GM19351 (cell line): ENCODE measurements around the gene MYO5B.

Source experiments
- ATAC-seq: cut with Tn5 transposase; IDR thresholded peaks from one replicate; pipeline ENCODE4 v1.9.1; 2021; ENCODE audit warnings: mild to moderate bottlenecking, moderate library complexity; ENCODE audit not compliant: unreplicated experiment

Gene MYO5B

DNA sequence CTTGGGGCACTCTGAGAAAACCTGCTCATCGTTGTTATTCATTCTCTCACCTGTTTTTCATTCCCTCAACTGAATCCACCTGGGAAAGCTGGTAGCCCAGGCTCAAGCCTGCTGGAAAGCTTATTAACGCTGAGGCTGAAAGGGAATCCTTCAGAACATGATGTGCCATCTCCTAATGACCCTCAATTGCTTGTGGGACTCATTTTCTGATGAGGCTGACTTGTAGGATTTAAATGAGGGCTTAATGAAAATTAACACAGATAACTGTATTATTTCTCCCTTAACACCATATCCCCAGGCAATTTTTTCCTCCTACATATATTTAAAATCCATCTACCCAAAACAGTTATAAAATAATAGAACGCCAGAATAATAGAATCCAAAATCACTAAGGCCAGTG lies 218.9 kb downstream of the MYO5B start:
- ATAC-seq, result no peak

DNA sequence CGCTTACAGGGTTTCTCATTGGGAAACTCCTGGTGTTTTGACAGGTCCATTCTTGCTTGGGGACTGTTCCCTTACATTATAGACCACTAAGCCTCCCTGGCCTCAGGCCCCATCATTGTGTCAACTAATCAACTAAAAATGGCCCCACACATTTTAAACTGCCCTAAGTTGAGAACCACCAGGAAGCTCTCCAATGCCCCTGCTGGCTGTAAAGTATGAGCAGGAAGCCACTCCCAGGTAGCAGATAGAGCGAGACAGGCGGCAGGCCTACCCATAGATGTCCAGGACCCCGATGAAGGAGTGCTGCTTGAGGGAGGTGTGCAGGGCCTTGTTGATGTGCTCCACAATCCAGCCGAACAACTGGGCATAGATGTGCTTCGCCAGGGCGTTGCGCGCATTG lies 220.9 kb downstream of the MYO5B start:
- no peak for ATAC-seq

DNA sequence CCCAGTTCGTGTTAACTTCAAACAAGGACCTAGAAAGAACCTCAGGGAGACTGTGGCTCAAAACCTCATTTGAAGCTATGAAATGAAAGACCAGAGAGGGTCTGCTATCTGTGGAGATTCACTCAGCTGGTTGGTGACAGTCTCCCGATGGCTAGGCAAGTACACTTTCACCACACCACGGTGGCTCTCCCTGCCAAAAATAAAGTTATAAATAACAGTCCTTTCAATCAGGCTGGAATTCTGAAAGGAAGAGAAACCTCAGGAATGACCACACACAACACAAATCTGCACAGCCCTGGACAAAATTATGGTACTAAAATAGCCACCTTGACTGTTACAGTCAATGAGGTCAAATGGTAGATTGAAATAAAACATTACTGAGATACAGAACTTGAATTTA lies 221.4 kb downstream of the MYO5B start:
- ATAC-seq, result no peak

- no peak for ATAC-seq
These were observed 222.4 kb downstream of the MYO5B start for GRCh38 chr18:49972535-49972934.

DNA sequence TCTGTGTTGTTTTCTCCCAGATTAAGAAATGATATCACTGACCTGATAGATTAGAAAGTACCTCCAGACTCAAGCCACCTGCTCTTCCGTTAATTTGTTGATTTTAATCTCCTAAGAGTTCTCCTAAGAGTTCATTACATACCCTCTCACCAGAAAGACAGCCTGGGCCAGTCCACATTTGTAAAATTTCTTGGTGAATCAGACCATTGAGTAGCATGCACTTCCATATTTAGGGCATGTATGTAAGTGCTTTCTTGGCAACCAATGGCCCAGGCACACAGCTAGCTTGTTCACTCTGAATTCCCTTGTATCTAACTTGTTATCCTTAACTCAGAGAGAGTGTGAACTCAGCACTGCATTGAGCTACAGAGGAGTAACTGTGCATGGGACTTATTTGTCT lies 223.5 kb downstream of the MYO5B start:
- ATAC-seq, result no peak

DNA sequence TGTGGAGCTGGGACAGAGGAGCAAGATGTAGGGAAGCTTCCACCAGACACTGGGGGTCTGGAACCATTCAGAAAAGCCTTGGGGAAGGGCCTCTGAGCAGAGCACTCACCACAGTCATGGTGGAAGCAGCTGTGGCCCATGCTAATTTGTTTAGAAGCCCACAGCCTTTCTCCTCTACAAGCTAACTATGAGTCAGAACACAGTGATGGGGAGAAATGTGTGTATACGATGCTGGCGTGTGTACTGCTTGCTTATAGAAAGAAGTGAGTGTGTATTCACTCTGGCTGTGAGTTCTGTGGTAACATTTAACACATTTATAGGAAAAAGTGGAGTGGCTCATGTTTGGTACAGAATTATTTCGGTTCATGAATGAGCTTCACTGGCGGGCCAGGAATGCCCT lies 224.6 kb downstream of the MYO5B start:
- ATAC-seq, result no peak

DNA sequence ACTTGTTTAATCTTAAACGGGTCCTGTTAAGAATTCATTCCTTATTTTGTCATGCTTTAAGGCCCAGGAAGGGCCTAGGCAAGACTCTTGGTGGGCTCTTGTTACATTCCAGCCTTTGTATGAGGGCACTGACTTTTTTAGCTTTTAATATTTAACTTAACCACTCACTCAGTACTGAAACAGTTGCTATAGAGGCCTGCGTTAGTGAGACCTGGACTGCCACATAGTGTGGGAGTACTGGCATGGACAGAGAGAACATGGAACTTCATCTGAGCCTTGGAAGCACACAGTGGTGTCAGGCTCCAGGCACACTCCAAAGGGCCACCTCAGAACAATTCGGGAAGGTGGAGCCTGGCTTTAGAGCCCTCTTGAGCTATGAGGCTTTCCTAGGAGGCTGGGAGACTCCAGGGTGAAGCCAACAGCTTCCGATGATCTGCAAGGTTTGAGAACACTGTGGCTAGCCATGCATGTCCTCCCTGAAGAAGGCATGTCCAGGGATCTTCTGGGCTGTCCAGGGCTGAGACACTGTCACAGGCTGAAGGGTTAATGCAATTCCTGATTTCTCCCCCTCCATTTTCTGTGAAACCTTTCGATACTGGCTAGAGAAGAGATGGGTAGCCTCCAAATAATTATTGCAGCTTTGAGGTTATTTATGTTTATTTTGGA lies 226.2 kb downstream of the MYO5B start:
- ATAC-seq, result no peak

DNA sequence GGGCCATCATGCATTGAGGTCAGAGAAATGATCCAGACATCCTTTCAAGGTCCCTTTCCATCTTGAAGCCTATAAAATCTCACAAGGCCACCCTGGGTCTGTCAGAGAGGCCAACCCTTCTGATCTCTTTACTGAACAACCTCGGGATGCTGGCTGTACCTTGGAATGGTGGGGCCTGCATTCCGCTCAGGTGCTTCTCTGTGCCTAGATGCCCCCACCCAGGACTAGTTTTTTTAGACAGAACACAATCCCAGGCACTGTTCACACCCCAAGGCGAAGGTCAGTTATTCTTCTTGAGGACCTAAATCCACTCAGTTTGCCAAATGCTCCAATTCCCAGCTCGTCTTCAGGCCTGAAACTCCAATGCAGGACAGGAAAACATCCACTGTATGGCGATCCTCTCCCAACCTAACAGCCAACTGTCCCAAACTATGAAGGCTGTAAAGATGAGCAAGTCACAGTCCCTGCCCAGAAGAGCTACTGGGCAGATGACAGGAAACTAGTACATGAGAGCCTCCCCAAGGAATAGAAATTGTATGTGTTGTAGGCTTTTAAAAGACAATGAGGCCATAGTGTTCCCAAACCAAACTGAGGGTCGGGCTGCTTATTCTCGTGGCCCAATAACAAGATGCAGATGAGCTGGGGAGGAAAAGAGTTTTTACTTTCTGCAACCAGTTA lies 227.2 kb downstream of the MYO5B start:
- no peak for ATAC-seq

DNA sequence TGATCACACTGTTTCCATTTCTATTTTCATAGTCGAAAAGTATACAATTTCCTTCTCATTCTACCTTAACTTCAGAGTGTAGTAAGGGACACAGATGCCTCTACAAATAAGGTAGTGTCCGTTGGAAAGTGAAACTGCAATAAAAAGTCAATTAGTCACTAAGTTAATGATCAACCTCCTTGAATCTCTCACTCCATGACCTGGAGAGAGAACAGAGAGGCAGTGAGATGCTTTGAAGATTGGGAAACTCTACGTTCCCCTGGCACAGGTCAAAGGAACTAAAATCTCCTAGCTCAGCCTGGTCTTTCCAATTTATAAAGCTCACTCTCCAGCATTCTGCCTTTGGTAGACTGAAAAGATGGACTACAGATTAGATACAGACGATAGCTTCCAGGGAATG lies 227.8 kb downstream of the MYO5B start:
- ATAC-seq, result peak; percentile 54

- ATAC-seq, result no peak
These were observed 228.9 kb downstream of the MYO5B start for GRCh38 chr18:49966090-49966489.

GRCh38 chr18:49963217-49963616 lies 231.7 kb downstream of the MYO5B start:
- no peak for ATAC-seq

DNA sequence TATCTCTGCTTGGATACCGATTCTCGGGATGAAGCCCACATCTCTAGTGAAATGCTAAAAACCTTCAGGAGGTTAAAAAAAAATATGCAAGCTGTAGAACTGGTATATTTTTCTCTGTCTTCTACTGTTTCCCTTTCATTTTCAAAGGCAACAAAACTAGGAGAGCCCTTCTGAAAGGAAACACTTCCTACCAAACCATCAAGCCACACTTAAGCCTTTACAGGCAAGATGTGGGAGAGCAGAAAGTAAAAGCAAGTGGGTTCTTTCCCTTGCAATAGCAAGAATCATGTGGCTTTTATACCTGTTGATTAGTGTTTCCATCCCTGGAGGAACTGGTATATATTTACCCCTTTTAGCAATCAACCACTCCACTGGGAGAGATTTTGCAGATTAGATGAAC lies 233.7 kb downstream of the MYO5B start:
- ATAC-seq, result no peak

- no peak for ATAC-seq
These were observed 234.6 kb downstream of the MYO5B start for GRCh38 chr18:49960376-49960775.

DNA sequence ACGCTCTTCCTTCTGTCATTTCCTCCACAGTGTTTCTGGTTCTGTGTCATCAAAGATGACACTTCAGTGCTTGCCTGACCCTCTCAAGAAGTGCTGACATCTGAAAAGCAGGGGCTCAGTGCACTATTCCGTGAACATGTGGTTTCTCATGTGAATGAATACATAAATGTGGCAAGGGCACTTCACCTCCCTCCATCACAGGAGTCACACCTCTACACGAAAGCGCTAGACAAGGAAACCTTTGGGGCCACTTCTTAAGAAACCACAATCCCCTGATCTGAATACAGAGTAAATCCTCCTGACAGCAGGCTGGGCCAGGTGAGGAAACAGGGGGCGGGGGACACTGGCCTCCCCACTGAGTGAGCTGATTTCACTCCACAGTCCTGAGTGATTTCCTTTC lies 235.8 kb downstream of the MYO5B start:
- peak; percentile 66 for ATAC-seq

- ATAC-seq, result no peak
These were observed 239.7 kb downstream of the MYO5B start for GRCh38 chr18:49955263-49955662.

GRCh38 chr18:49953391-49953790 lies 241.6 kb downstream of the MYO5B start:
- ATAC-seq, result no peak

GRCh38 chr18:49949951-49950395 lies 245.0 kb downstream of the MYO5B start:
- peak; percentile 59 for ATAC-seq

- ATAC-seq, result no peak
These were observed 246.0 kb downstream of the MYO5B start for GRCh38 chr18:49948975-49949374.

DNA sequence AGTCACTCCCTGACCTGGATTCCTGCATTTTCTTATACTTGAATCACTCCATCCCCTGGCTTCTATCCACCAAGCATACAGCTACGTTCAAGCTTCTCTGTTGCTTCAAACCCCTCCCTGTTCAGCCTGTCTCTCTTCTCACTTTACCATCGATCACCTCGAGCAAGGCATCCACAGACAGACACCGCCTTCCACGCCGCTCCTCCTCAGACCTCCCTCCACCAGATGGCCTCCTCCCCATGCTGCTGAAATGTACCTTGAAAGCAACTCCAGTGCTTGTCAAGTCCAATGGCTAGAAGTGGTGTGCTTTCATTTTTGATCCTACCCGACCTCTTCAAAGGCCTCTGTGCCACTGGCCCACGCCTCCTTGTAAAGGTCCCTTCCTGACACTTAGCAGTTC lies 250.3 kb downstream of the MYO5B start:
- ATAC-seq, result no peak

DNA sequence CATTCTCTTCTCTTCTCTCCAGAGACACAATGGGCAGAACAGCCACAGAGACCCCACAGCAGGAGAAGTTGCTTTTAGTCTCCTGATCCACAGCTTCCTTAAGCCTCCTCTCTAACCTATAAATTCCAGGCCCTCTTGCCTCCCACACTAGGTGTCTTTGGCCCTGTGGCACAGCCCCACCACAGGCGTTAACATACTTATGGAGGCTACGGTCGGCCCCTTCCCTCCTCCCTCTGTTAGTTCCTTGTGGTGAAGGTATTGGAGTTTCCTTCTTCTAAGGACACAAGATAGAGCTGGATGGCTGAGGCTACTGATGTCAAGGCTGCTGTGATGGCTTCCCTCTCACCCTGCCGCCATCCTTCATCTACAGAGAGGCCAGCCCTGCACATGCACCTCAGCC lies 258.1 kb downstream of the MYO5B start:
- ATAC-seq, result no peak

- no peak for ATAC-seq
These were observed 259.7 kb downstream of the MYO5B start for GRCh38 chr18:49935215-49935614.

GRCh38 chr18:49934457-49934856 lies 260.5 kb downstream of the MYO5B start:
- no peak for ATAC-seq
